Gastroesophageal sphincter (tissue), 3 donors: ENCODE data around the gene LRRC3.

ENCODE experiments used
- CTCF ChIP-seq, 4 experiments: fragments of 200-600 bp in 2 of 4; fragments of 450-650 bp in 2 of 4; sonication (generic) in 1 of 4; IDR thresholded peaks; one replicate each; pipeline ENCODE4 v1.5.1; 2017 to 2019; ENCODE audit warnings: antibody characterized with exemption in 4 of 4, mild to moderate bottlenecking in 2 of 4, moderate library complexity in 2 of 4
- POLR2A ChIP-seq, 2 donors: fragments of 450-650 bp; IDR thresholded peaks; one replicate each; pipeline ENCODE4 v1.6.1; 2017; ENCODE audit warnings: antibody characterized with exemption in 2 of 2, mild to moderate bottlenecking in 2 of 2, moderate library complexity in 1 of 2
- POLR2AphosphoS5 ChIP-seq: sonication (generic); formaldehyde crosslinking; IDR thresholded peaks from one replicate; pipeline ENCODE4 v1.6.1; 2017; ENCODE audit warnings: antibody characterized with exemption

DNA sequence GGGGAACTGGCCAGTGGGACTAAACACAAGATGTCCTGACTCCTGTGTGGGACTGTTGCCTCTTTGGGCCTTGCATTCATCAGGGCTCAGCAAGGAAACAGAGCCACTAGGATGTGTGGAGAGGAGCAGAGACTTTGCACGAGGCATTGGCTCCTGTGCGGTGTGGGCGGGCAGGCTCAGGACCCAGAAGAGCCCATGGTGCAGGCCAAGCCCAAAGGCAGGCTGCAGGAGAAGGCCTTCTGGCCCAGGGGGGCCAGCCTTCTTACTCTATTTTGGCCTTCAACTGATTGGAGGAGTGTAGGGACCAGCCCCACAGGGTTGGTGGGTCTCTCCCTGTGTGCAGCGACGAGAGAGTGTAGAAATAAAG is 23.5 kb downstream of the LRRC3 start:
- TF ChIP-seq CTCF (IDR thresholded peaks at IDR 0.05) (no peak), POLR2A (IDR thresholded peaks at IDR 0.05) (no peak), POLR2AphosphoS5 (no peak)
